ENCODE results near the gene TBCCD1.
"Not testable (repeated sequence)": the region's sequence is repeated elsewhere in the genome, so short reads cannot be mapped to it uniquely, and the experiment has no call there.

The TBCCD1 gene

GRCh38 chr3:186600896-186601295 lies 33.8 kb upstream of the TBCCD1 start:
- H3K36me3 Mint-ChIP-seq, result no peaks in the 10 kb centered on the region
- no peak overlapping the region for H3K27ac Mint-ChIP-seq
- H3K4me3 Mint-ChIP-seq, result no peak overlapping the region
- ATAC-seq, result no peak
- no peaks in the 10 kb centered on the region for H3K4me1 Mint-ChIP-seq
- no peaks in the 10 kb centered on the region for H3K9me3 Mint-ChIP-seq
- no peak for DNase-seq (ENCODE audit: low spot score in 2 of 2)

GRCh38 chr3:186599785-186600166 lies 32.6 kb upstream of the TBCCD1 start:
- Mint-ChIP-seq H3K36me3 (no peaks in the 10 kb centered on the region), H3K9me3 (no peaks in the 10 kb centered on the region), H3K4me3 (no peak overlapping the region), H3K27ac (no peak overlapping the region), H3K4me1 (no peaks in the 10 kb centered on the region)
- DNase-seq (ENCODE audit: low spot score in 2 of 2), result no peak
- no peak for ATAC-seq

- Mint-ChIP-seq H3K4me3 (no peak overlapping the region), H3K4me1 (no peaks in the 10 kb centered on the region), H3K36me3 (no peaks in the 10 kb centered on the region)
Observed at GRCh38 chr3:186599142-186599784, 32.1 kb upstream of the TBCCD1 start.

GRCh38 chr3:186598794-186599141 lies 31.6 kb upstream of the TBCCD1 start:
- no peak for DNase-seq (ENCODE audit: low spot score in 2 of 2)

More at GRCh38 chr3:186599142-186599784, 32.1 kb upstream of the TBCCD1 start:
- ATAC-seq (no peak), DNase-seq (ENCODE audit: low spot score in 2 of 2) (no peak)
- Mint-ChIP-seq H3K27ac (no peak overlapping the region), H3K9me3 (no peaks in the 10 kb centered on the region)

GRCh38 chr3:186598108-186598784 lies 31.1 kb upstream of the TBCCD1 start:
- no peak overlapping the region for H3K27ac Mint-ChIP-seq
- ATAC-seq (no peak), DNase-seq (ENCODE audit: low spot score in 2 of 2) (no peak)
- no peaks in the 10 kb centered on the region for H3K36me3 Mint-ChIP-seq
- H3K4me1 Mint-ChIP-seq, result no peaks in the 10 kb centered on the region
- H3K4me3 Mint-ChIP-seq, result no peak overlapping the region
- no peaks in the 10 kb centered on the region for H3K9me3 Mint-ChIP-seq

More at GRCh38 chr3:186598794-186599141, 31.6 kb upstream of the TBCCD1 start:
- Mint-ChIP-seq H3K9me3 (no peaks in the 10 kb centered on the region), H3K4me3 (no peak overlapping the region), H3K4me1 (no peaks in the 10 kb centered on the region), H3K36me3 (no peaks in the 10 kb centered on the region), H3K27ac (no peak overlapping the region)
- ATAC-seq, result no peak

- no peaks in the 10 kb centered on the region for H3K36me3 Mint-ChIP-seq
- no peak overlapping the region for H3K4me3 Mint-ChIP-seq
- DNase-seq (ENCODE audit: low spot score in 2 of 2) (no peak), ATAC-seq (no peak)
- no peaks in the 10 kb centered on the region for H3K4me1 Mint-ChIP-seq
- H3K27ac Mint-ChIP-seq, result no peak overlapping the region
- no peaks in the 10 kb centered on the region for H3K9me3 Mint-ChIP-seq
Observed at GRCh38 chr3:186596568-186597287, 29.6 kb upstream of the TBCCD1 start.

- H3K9me3 Mint-ChIP-seq, result no peaks in the 10 kb centered on the region
- no peaks in the 10 kb centered on the region for H3K4me1 Mint-ChIP-seq
- H3K36me3 Mint-ChIP-seq, result no peaks in the 10 kb centered on the region
- DNase-seq (ENCODE audit: low spot score in 2 of 2) (no peak), ATAC-seq (peak; percentile 32)
- H3K27ac Mint-ChIP-seq, result no peak overlapping the region
- H3K4me3 Mint-ChIP-seq, result no peak overlapping the region
Observed at GRCh38 chr3:186594591-186595113, 27.5 kb upstream of the TBCCD1 start.

- H3K27ac Mint-ChIP-seq, result no peak overlapping the region
- no peaks in the 10 kb centered on the region for H3K4me1 Mint-ChIP-seq
- no peaks in the 10 kb centered on the region for H3K36me3 Mint-ChIP-seq
- no peak for ATAC-seq
- H3K9me3 Mint-ChIP-seq, result no peaks in the 10 kb centered on the region
- no peak for DNase-seq (ENCODE audit: low spot score in 2 of 2)
- H3K4me3 Mint-ChIP-seq, result no peak overlapping the region
Observed at GRCh38 chr3:186593862-186594261, 26.7 kb upstream of the TBCCD1 start.

- DNase-seq (ENCODE audit: low spot score in 2 of 2) (no peak), ATAC-seq (no peak)
- Mint-ChIP-seq H3K4me1 (no peaks in the 10 kb centered on the region), H3K4me3 (no peak overlapping the region), H3K36me3 (no peaks in the 10 kb centered on the region), H3K27ac (no peak overlapping the region), H3K9me3 (no peaks in the 10 kb centered on the region)
Observed at GRCh38 chr3:186592682-186593081, 25.5 kb upstream of the TBCCD1 start.

- Mint-ChIP-seq H3K36me3 (peaks cover 10% of the 10 kb centered on the region), H3K4me3 (no peak overlapping the region), H3K27ac (no peak overlapping the region), H3K4me1 (no peaks in the 10 kb centered on the region), H3K9me3 (no peaks in the 10 kb centered on the region)
- ATAC-seq, result no peak
- DNase-seq (ENCODE audit: low spot score in 2 of 2), result no peak
Observed at GRCh38 chr3:186590580-186591295, 23.6 kb upstream of the TBCCD1 start.

GRCh38 chr3:186589856-186590579 lies 22.9 kb upstream of the TBCCD1 start:
- H3K27ac Mint-ChIP-seq, result no peak overlapping the region
- DNase-seq (ENCODE audit: low spot score in 2 of 2) (no peak), ATAC-seq (peak; percentile 62)
- H3K4me1 Mint-ChIP-seq, result no peaks in the 10 kb centered on the region
- H3K4me3 Mint-ChIP-seq, result no peak overlapping the region
- no peaks in the 10 kb centered on the region for H3K9me3 Mint-ChIP-seq
- peaks cover 17% of the 10 kb centered on the region for H3K36me3 Mint-ChIP-seq

GRCh38 chr3:186589121-186589520 lies 22.0 kb upstream of the TBCCD1 start:
- Mint-ChIP-seq H3K27ac (no peak overlapping the region), H3K36me3 (peaks cover 26% of the 10 kb centered on the region), H3K9me3 (no peaks in the 10 kb centered on the region), H3K4me1 (no peaks in the 10 kb centered on the region), H3K4me3 (no peak overlapping the region)
- DNase-seq (ENCODE audit: low spot score in 2 of 2) (no peak), ATAC-seq (no peak)

GRCh38 chr3:186588632-186589031 lies 21.5 kb upstream of the TBCCD1 start:
- no peaks in the 10 kb centered on the region for H3K9me3 Mint-ChIP-seq
- peaks cover 31% of the 10 kb centered on the region for H3K36me3 Mint-ChIP-seq
- no peaks in the 10 kb centered on the region for H3K4me1 Mint-ChIP-seq
- ATAC-seq, result no peak
- no peak for DNase-seq (ENCODE audit: low spot score in 2 of 2)
- H3K4me3 Mint-ChIP-seq, result no peak overlapping the region
- H3K27ac Mint-ChIP-seq, result no peak overlapping the region

- DNase-seq (ENCODE audit: low spot score in 2 of 2), result no peak
- ATAC-seq, result no peak
- Mint-ChIP-seq H3K36me3 (peaks cover 45% of the 10 kb centered on the region), H3K4me1 (no peaks in the 10 kb centered on the region), H3K9me3 (no peaks in the 10 kb centered on the region), H3K27ac (no peak overlapping the region), H3K4me3 (no peak overlapping the region)
Observed at GRCh38 chr3:186587183-186587582, 20.0 kb upstream of the TBCCD1 start.

GRCh38 chr3:186586245-186586644 lies 19.1 kb upstream of the TBCCD1 start:
- not testable (repeated sequence) for ATAC-seq; H3K4me1 Mint-ChIP-seq; H3K9me3 Mint-ChIP-seq; H3K4me3 Mint-ChIP-seq; DNase-seq (ENCODE audit: low spot score in 2 of 2); H3K27ac Mint-ChIP-seq
- peaks cover 55% of the 10 kb centered on the region for H3K36me3 Mint-ChIP-seq

Data from stimulated activated effector memory CD8-positive, alpha-beta T cell treated with anti-CD3 and anti-CD28 coated beads, Interleukin-12 subunit alpha, Interleukin-12 subunit beta, amount 100 ng/mL, for 72 hours (primary cell).